Neuronal stem cell (in vitro differentiated cells): Measurements from ENCODE around the gene MDN1.

Source experiments
- DNase-seq: peaks from one replicate; pipeline ENCODE4 v3.0.0-alpha.2; 2013; ENCODE audit warnings: low spot score
- H2AFZ ChIP-seq: one replicate; pipeline ENCODE4 v1.6.1; 2013; ENCODE audit warnings: mild to moderate bottlenecking, low read length, inconsistent platforms
- H2AK5ac ChIP-seq: 2 replicates; pipeline ENCODE4 v1.6.1; 2013; ENCODE audit warnings: low read depth, mild to moderate bottlenecking, inconsistent platforms, low read length, moderate library complexity, mixed read lengths
- H2BK120ac ChIP-seq: 2 replicates; pipeline ENCODE4 v1.6.1; 2013; ENCODE audit warnings: low read depth, mild to moderate bottlenecking, inconsistent platforms, low read length, moderate library complexity, mixed read lengths
- H2BK12ac ChIP-seq: one replicate; pipeline ENCODE4 v1.6.1; 2013; ENCODE audit warnings: low read length, inconsistent platforms
- H2BK15ac ChIP-seq: 2 replicates; pipeline ENCODE4 v1.6.1; 2013; ENCODE audit warnings: mild to moderate bottlenecking, low read length, inconsistent platforms, mixed read lengths
- H2BK5ac ChIP-seq: one replicate; pipeline ENCODE4 v1.6.1; 2013; ENCODE audit warnings: inconsistent platforms, mild to moderate bottlenecking, low read length, moderate library complexity
- H3K14ac ChIP-seq: one replicate; pipeline ENCODE4 v1.6.1; 2013; ENCODE audit warnings: low read length, inconsistent platforms
- H3K18ac ChIP-seq: 2 replicates; pipeline ENCODE4 v1.6.1; 2013; ENCODE audit warnings: low read length, inconsistent platforms
- H3K23ac ChIP-seq: 2 replicates; pipeline ENCODE4 v1.6.1; 2013; ENCODE audit warnings: low read depth, mild to moderate bottlenecking, mixed read lengths, low read length, inconsistent platforms; ENCODE audit not compliant: poor library complexity
- H3K27ac ChIP-seq: replicated peaks from 3 replicates; pipeline ENCODE4 v1.5.1; 2013; ENCODE audit warnings: low read length, inconsistent platforms
- H3K27me3 ChIP-seq, 3 experiments: 2 replicates each; pipeline ENCODE4 v1.6.1; 2013; ENCODE audit warnings: low read length in 3 of 3, mild to moderate bottlenecking in 2 of 3, inconsistent platforms in 1 of 3, low read depth in 1 of 3, mixed read lengths in 1 of 3, moderate library complexity in 1 of 3; ENCODE audit not compliant: control insufficient read depth in 3 of 3, insufficient read depth in 3 of 3
- H3K36me3 ChIP-seq, 2 donors: replicated peaks in 1 of 2; 2 replicates each; pipeline ENCODE4 v1.6.1; 2013; ENCODE audit warnings: low read length in 2 of 2; ENCODE audit not compliant: control insufficient read depth in 2 of 2, insufficient read depth in 2 of 2
- H3K4ac ChIP-seq: 2 replicates; pipeline ENCODE4 v1.6.1; 2013; ENCODE audit warnings: inconsistent platforms, mild to moderate bottlenecking, low read length, moderate library complexity
- H3K4me1 ChIP-seq, 2 donors: 1 replicate in 1 of 2; 2 replicates in 1 of 2; pipeline ENCODE4 v1.6.1; 2013; ENCODE audit warnings: low read length in 2 of 2, low read depth in 1 of 2; ENCODE audit not compliant: control insufficient read depth in 2 of 2, insufficient read depth in 1 of 2
- H3K4me2 ChIP-seq: one replicate; pipeline ENCODE4 v1.6.1; 2013; ENCODE audit warnings: mild to moderate bottlenecking, low read length, inconsistent platforms; ENCODE audit not compliant: insufficient read depth, poor library complexity, severe bottlenecking
- H3K4me3 ChIP-seq, 2 donors: 2 replicates each; pipeline ENCODE4 v1.5.1; 2013; ENCODE audit warnings: low read length in 2 of 2, mild to moderate bottlenecking in 2 of 2, inconsistent platforms in 1 of 2, moderate library complexity in 1 of 2
- H3K79me1 ChIP-seq: one replicate; pipeline ENCODE4 v1.6.1; 2013; ENCODE audit warnings: low read depth, mild to moderate bottlenecking, inconsistent platforms, low read length, moderate library complexity
- H3K9ac ChIP-seq: one replicate; pipeline ENCODE4 v1.6.1; 2013; ENCODE audit warnings: mild to moderate bottlenecking, low read depth, low read length, inconsistent platforms; ENCODE audit not compliant: poor library complexity
- H3K9me3 ChIP-seq, 2 donors: replicated peaks in 1 of 2; 2 replicates each; pipeline versions ENCODE3 to v1.6.1; 2013; ENCODE audit warnings: low read length in 2 of 2, mild to moderate bottlenecking in 2 of 2, inconsistent platforms in 1 of 2, low read depth in 1 of 2, mixed read lengths in 1 of 2, moderate library complexity in 1 of 2; ENCODE audit not compliant: control insufficient read depth in 2 of 2, insufficient read depth in 1 of 2
- H4K8ac ChIP-seq: one replicate; pipeline ENCODE4 v1.6.1; 2013; ENCODE audit warnings: low read depth, mild to moderate bottlenecking, inconsistent platforms, low read length, moderate library complexity
- H4K91ac ChIP-seq: one replicate; pipeline ENCODE4 v1.6.1; 2013; ENCODE audit warnings: low read length, low read depth, mild to moderate bottlenecking, inconsistent platforms; ENCODE audit not compliant: poor library complexity
- WGBS, 2 donors: extraction: QIAGEN DNeasy Blood & Tissue Kit; methylation state at CpG; one replicate each; pipeline ENCODE4 v1.1.7; 2013; ENCODE audit warnings: missing lambda C conversion rate in 2 of 2, mixed read lengths in 1 of 2; ENCODE audit not compliant: insufficient read length in 2 of 2, insufficient replicate concordance in 1 of 2; ENCODE audit errors: extremely low coverage in 2 of 2; 5-methylcytosine and 5-hydroxymethylcytosine counted together

The MDN1 gene

GRCh38 chr6:89599727-89600126 is 219.9 kb downstream of the MDN1 start:
- no peak overlapping the region for H4K8ac ChIP-seq
- no peak overlapping the region for H3K18ac ChIP-seq
- H4K91ac ChIP-seq = no peak overlapping the region
- H2BK5ac ChIP-seq = no peak overlapping the region
- no peak overlapping the region for H3K23ac ChIP-seq
- H3K9ac ChIP-seq = no peak overlapping the region
- H3K27me3 ChIP-seq = no peaks in the 10 kb centered on the region
- H2AK5ac ChIP-seq = no peak overlapping the region
- no peak overlapping the region for H3K4me2 ChIP-seq
- no peak overlapping the region for H2AFZ ChIP-seq
- H2BK12ac ChIP-seq = no peak overlapping the region
- DNase-seq = no peak
- no peak overlapping the region for H2BK120ac ChIP-seq
- no peaks in the 10 kb centered on the region for H3K79me1 ChIP-seq
- no peak overlapping the region for H3K27ac ChIP-seq
- WGBS, 2 donors = no CpG with 5 or more reads among the region's 7 CpGs
- H3K4me1 ChIP-seq = peaks cover 1 to 7% of the 10 kb centered on the region in 2 donors
- no peak overlapping the region for H3K4me3 ChIP-seq
- no peak overlapping the region for H2BK15ac ChIP-seq
- peaks cover 0 to 10% of the 10 kb centered on the region in 2 donors for H3K36me3 ChIP-seq
- H3K4ac ChIP-seq = no peak overlapping the region
- no peak overlapping the region for H3K14ac ChIP-seq
- H3K9me3 ChIP-seq = no peaks in the 10 kb centered on the region

DNA sequence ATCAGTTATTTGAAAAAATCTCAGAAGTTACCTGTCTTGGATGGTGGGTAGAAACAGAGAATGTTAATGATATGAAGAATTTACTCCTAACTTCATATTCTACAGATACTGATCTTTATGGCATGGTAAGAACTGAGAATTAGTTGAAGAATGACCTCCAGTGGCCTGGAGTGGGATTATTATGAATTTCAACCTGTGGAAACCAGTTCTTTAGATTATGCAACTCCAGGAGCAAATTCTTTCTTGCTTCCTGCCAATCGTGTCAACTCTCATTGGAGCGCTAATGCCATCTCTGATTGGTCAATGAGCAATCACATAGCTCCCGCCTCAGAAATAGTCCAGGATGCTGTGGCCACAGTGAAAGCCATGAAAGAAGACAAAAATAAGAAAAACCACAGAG is 221.6 kb downstream of the MDN1 start:
- H2BK120ac ChIP-seq = no peak overlapping the region
- H3K14ac ChIP-seq = no peak overlapping the region
- H4K8ac ChIP-seq = no peak overlapping the region
- H3K4me3 ChIP-seq = no peak overlapping the region
- peaks cover 0 to 8% of the 10 kb centered on the region in 2 donors for H3K36me3 ChIP-seq
- H3K9ac ChIP-seq = no peak overlapping the region
- H4K91ac ChIP-seq = no peak overlapping the region
- no peak overlapping the region for H3K4ac ChIP-seq
- no CpG with 5 or more reads among the region's 3 CpGs for WGBS, 2 donors
- DNase-seq = no peak
- no peak overlapping the region for H3K27ac ChIP-seq
- no peak overlapping the region for H2AK5ac ChIP-seq
- no peak overlapping the region for H3K23ac ChIP-seq
- peaks cover 1 to 7% of the 10 kb centered on the region in 2 donors for H3K4me1 ChIP-seq
- H3K4me2 ChIP-seq = no peak overlapping the region
- H2BK12ac ChIP-seq = no peak overlapping the region
- no peak overlapping the region for H2BK5ac ChIP-seq
- H3K18ac ChIP-seq = no peak overlapping the region
- no peak overlapping the region for H2AFZ ChIP-seq
- H2BK15ac ChIP-seq = no peak overlapping the region
- H3K79me1 ChIP-seq = no peaks in the 10 kb centered on the region
- no peaks in the 10 kb centered on the region for H3K27me3 ChIP-seq
- no peaks in the 10 kb centered on the region for H3K9me3 ChIP-seq

- no peak overlapping the region for H2BK120ac ChIP-seq
- H3K4me2 ChIP-seq = no peak overlapping the region
- H3K36me3 ChIP-seq = peaks cover 0 to 3% of the 10 kb centered on the region in 2 donors
- no peak overlapping the region for H3K4me3 ChIP-seq
- H4K8ac ChIP-seq = no peak overlapping the region
- DNase-seq = no peak
- H2AK5ac ChIP-seq = no peak overlapping the region
- H3K4me1 ChIP-seq = peaks cover 0 to 7% of the 10 kb centered on the region in 2 donors
- H2BK15ac ChIP-seq = no peak overlapping the region
- H2AFZ ChIP-seq = no peak overlapping the region
- no CpG with 5 or more reads among the region's 2 CpGs for WGBS, 2 donors
- no peaks in the 10 kb centered on the region for H3K79me1 ChIP-seq
- no peak overlapping the region for H3K14ac ChIP-seq
- H4K91ac ChIP-seq = no peak overlapping the region
- H3K27me3 ChIP-seq = no peaks in the 10 kb centered on the region
- H3K27ac ChIP-seq = no peak overlapping the region
- H3K9ac ChIP-seq = no peak overlapping the region
- H3K9me3 ChIP-seq = no peaks in the 10 kb centered on the region
- no peak overlapping the region for H2BK5ac ChIP-seq
- no peak overlapping the region for H3K4ac ChIP-seq
- H2BK12ac ChIP-seq = no peak overlapping the region
- H3K23ac ChIP-seq = no peak overlapping the region
- H3K18ac ChIP-seq = no peak overlapping the region
These were observed 222.2 kb downstream of the MDN1 start for GRCh38 chr6:89597372-89597771.

DNA sequence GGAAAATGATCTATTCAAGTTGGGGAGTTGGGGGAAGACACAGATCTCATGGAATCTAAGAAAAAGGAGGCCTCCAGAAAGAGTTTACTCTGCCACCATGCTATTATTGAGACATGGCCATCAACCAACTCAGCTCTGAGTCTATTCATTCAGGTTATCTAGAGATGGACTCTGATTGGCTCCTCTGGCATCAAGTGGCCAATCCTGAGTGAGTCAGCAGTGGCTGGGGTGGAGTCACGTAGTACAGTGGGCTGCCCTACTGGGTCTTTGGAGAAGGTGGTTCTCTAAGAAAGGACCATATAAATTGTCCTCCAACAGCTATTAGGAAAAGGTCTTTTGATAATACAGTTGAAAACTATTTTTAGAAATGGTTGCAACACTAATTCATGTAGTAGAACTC is 223.1 kb downstream of the MDN1 start:
- no CpG with 5 or more reads among the region's 1 CpG for WGBS, 2 donors
- Histone ChIP-seq H3K4me2 (no peak overlapping the region), H3K18ac (no peak overlapping the region), H2AK5ac (no peak overlapping the region), H2BK120ac (no peak overlapping the region), H3K27ac (no peak overlapping the region), H3K79me1 (no peaks in the 10 kb centered on the region), H3K14ac (no peak overlapping the region), H4K91ac (no peak overlapping the region), H3K4me1 (peaks cover 0 to 7% of the 10 kb centered on the region in 2 donors), H3K4me3 (no peak overlapping the region), H3K36me3 (no peaks in the 10 kb centered on the region), H2BK15ac (no peak overlapping the region), H3K9ac (no peak overlapping the region), H3K9me3 (no peaks in the 10 kb centered on the region), H2BK5ac (no peak overlapping the region), H2AFZ (no peak overlapping the region), H2BK12ac (no peak overlapping the region), H4K8ac (no peak overlapping the region), H3K23ac (no peak overlapping the region), H3K27me3 (no peaks in the 10 kb centered on the region), H3K4ac (no peak overlapping the region)
- no peak for DNase-seq
